Neural cell (in vitro differentiated cells): Measurements from ENCODE around the gene SRD5A2. TPM values are rescaled to one million over a fixed set of nuclear protein-coding genes. Genes with fewer than 3 reads are reported as not detected.
A peak's percentile ranks its signal among the peaks of the same experiment; 100 is the strongest.
"Not testable (repeated sequence)": the region's sequence is repeated elsewhere in the genome, so short reads cannot be mapped to it uniquely, and the experiment has no call there.

Experiments used
- H2AFZ ChIP-seq: fragments of 200-600, 300-800 bp; sonication (generic), shearing (Covaris generic); 2 replicates; pipeline ENCODE4 v1.6.0; 2014; ENCODE audit warnings: low read depth, mild to moderate bottlenecking, antibody characterized with exemption, low read length, moderate library complexity
- H3F3A ChIP-seq: fragments of 200-600 bp; shearing (Covaris generic); 2 replicates; pipeline ENCODE4 v1.6.1; 2016; ENCODE audit warnings: mild to moderate bottlenecking, moderate library complexity, mixed read lengths, antibody characterized with exemption, low read length; ENCODE audit not compliant: insufficient read depth, poor library complexity, severe bottlenecking
- H3K27ac ChIP-seq: fragments of 200-600, 300-800 bp; sonication (generic), shearing (Covaris generic); 2 replicates; pipeline ENCODE4 v1.5.1; 2014; ENCODE audit warnings: mild to moderate bottlenecking, low read length, moderate library complexity
- H3K27me3 ChIP-seq: fragments of 300-800, 200-600 bp; sonication (generic), shearing (Covaris generic); 2 replicates; pipeline ENCODE4 v1.6.0; 2014; ENCODE audit warnings: mild to moderate bottlenecking, low read depth, low read length, moderate library complexity; ENCODE audit not compliant: insufficient read depth
- H3K36me3 ChIP-seq: fragments of 300-800, 200-600 bp; sonication (generic), shearing (Covaris generic); 2 replicates; pipeline ENCODE4 v1.5.1; 2014; ENCODE audit warnings: mild to moderate bottlenecking, antibody characterized with exemption, low read length, moderate library complexity; ENCODE audit not compliant: insufficient read depth
- H3K4me2 ChIP-seq: fragments of 300-800, 200-600 bp; sonication (generic), shearing (Covaris generic); 2 replicates; pipeline ENCODE4 v1.6.0; 2014; ENCODE audit warnings: mild to moderate bottlenecking, low read length
- H3K4me3 ChIP-seq: fragments of 300-800, 200-600 bp; sonication (generic), shearing (Covaris generic); 2 replicates; pipeline ENCODE4 v1.5.1; 2014; ENCODE audit warnings: mild to moderate bottlenecking, low read length, moderate library complexity
- H3K79me2 ChIP-seq: fragments of 200-600 bp; shearing (Covaris generic); replicated peaks from 2 replicates; pipeline ENCODE4 v1.6.0; 2014; ENCODE audit warnings: mild to moderate bottlenecking, low read length, moderate library complexity; ENCODE audit not compliant: insufficient read depth
- H3K9ac ChIP-seq: fragments of 300-800, 200-600 bp; sonication (generic), shearing (Covaris generic); 2 replicates; pipeline ENCODE4 v1.6.1; 2016; ENCODE audit warnings: mild to moderate bottlenecking, low read length, mixed read lengths
- H3K9me2 ChIP-seq: fragments of 200-600 bp; shearing (Covaris generic); 2 replicates; pipeline ENCODE4 v1.6.1; 2016; ENCODE audit warnings: mild to moderate bottlenecking, low read length, mixed read lengths; ENCODE audit not compliant: insufficient read depth
- H3K9me3 ChIP-seq: fragments of 200-600, 300-800 bp; sonication (generic), shearing (Covaris generic); 2 replicates; pipeline ENCODE4 v1.6.1; 2016; ENCODE audit warnings: mild to moderate bottlenecking, mixed run types, low read length, moderate library complexity, mixed read lengths
- H4K20me1 ChIP-seq: fragments of 200-600 bp; shearing (Covaris generic); 2 replicates; pipeline ENCODE4 v1.6.1; 2016; ENCODE audit warnings: mild to moderate bottlenecking, mixed run types; ENCODE audit not compliant: insufficient read depth
- CTCF ChIP-seq: fragments of 450-650 bp; IDR thresholded peaks from 2 replicates; pipeline ENCODE4 v1.5.1; 2014; ENCODE audit warnings: antibody characterized with exemption, mild to moderate bottlenecking, moderate library complexity; ENCODE audit not compliant: poor library complexity, severe bottlenecking
- EP300 ChIP-seq: fragments of 450-650 bp; conservative IDR thresholded peaks from 2 replicates; pipeline ENCODE4 v1.6.1; 2014; ENCODE audit warnings: antibody characterized with exemption, mild to moderate bottlenecking, moderate library complexity; ENCODE audit not compliant: poor library complexity, severe bottlenecking
- EZH2 ChIP-seq: fragments of 200-600, 300-800 bp; shearing (Covaris generic), sonication (generic); IDR thresholded peaks from 2 replicates; pipeline ENCODE4 v1.6.1; 2014; ENCODE audit warnings: antibody characterized with exemption, low read length, borderline replicate concordance, mild to moderate bottlenecking; ENCODE audit not compliant: insufficient read depth, poor library complexity, severe bottlenecking
- MXI1 ChIP-seq: fragments of 450-650 bp; conservative IDR thresholded peaks from 2 replicates; pipeline ENCODE4 v1.6.1; 2014; ENCODE audit warnings: antibody characterized with exemption, mild to moderate bottlenecking; ENCODE audit not compliant: poor library complexity, severe bottlenecking
- POLR2AphosphoS5 ChIP-seq: IDR thresholded peaks from 2 replicates; pipeline ENCODE4 v1.6.1; 2012
- RAD21 ChIP-seq: fragments of 450-650 bp; conservative IDR thresholded peaks from 2 replicates; pipeline ENCODE4 v1.6.1; 2014; ENCODE audit warnings: antibody characterized with exemption, mild to moderate bottlenecking, moderate library complexity
- SMC3 ChIP-seq: fragments of 450-650 bp; conservative IDR thresholded peaks from 2 replicates; pipeline ENCODE4 v1.6.1; 2014; ENCODE audit warnings: antibody characterized with exemption, mild to moderate bottlenecking, moderate library complexity; ENCODE audit not compliant: poor library complexity
- TAF1 ChIP-seq: IDR thresholded peaks from 2 replicates; pipeline ENCODE4 v1.6.1; 2012; ENCODE audit warnings: low read depth
- polyA plus RNA-seq: library from polyadenylated mRNA; depleted of rRNA; stranded (reverse); fragments of >200 nt; gene quantifications from 2 replicates; pipeline ENCODE4 v1.2.3, GENCODE V29; 2014
- TF ChIP-seq, protein P1 (sequence below): IDR thresholded peaks from 2 replicates; pipeline ENCODE4 v1.6.1; 2012; ENCODE audit warnings: borderline replicate concordance

SRD5A2 gene
- polyA plus RNA-seq, 1 donor from 2014 or later: 0.11 TPM

- Histone ChIP-seq H3K9ac (no peak overlapping the region), H3K27me3 (no peaks in the 10 kb centered on the region), H3F3A (no peaks in the 10 kb centered on the region), H3K4me2 (no peak overlapping the region), H3K4me3 (no peak overlapping the region), H3K9me3 (no peaks in the 10 kb centered on the region), H4K20me1 (no peaks in the 10 kb centered on the region), H3K79me2 (no peaks in the 10 kb centered on the region), H3K9me2 (no peaks in the 10 kb centered on the region), H3K27ac (no peak overlapping the region), H3K36me3 (no peaks in the 10 kb centered on the region), H2AFZ (no peak overlapping the region)
- no peak for TF ChIP-seq EP300
- TF ChIP-seq EZH2: no peak
- no peak for TF ChIP-seq CTCF
- TF ChIP-seq SMC3: no peak
- TF ChIP-seq POLR2AphosphoS5: no peak
- no peak for TF ChIP-seq MXI1
- no peak for TF ChIP-seq TAF1
- TF ChIP-seq, protein P1, sequence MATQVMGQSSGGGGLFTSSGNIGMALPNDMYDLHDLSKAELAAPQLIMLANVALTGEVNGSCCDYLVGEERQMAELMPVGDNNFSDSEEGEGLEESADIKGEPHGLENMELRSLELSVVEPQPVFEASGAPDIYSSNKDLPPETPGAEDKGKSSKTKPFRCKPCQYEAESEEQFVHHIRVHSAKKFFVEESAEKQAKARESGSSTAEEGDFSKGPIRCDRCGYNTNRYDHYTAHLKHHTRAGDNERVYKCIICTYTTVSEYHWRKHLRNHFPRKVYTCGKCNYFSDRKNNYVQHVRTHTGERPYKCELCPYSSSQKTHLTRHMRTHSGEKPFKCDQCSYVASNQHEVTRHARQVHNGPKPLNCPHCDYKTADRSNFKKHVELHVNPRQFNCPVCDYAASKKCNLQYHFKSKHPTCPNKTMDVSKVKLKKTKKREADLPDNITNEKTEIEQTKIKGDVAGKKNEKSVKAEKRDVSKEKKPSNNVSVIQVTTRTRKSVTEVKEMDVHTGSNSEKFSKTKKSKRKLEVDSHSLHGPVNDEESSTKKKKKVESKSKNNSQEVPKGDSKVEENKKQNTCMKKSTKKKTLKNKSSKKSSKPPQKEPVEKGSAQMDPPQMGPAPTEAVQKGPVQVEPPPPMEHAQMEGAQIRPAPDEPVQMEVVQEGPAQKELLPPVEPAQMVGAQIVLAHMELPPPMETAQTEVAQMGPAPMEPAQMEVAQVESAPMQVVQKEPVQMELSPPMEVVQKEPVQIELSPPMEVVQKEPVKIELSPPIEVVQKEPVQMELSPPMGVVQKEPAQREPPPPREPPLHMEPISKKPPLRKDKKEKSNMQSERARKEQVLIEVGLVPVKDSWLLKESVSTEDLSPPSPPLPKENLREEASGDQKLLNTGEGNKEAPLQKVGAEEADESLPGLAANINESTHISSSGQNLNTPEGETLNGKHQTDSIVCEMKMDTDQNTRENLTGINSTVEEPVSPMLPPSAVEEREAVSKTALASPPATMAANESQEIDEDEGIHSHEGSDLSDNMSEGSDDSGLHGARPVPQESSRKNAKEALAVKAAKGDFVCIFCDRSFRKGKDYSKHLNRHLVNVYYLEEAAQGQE: no peak
- TF ChIP-seq RAD21: no peak
Observed at GRCh38 chr2:31505111-31505510, 75.6 kb downstream of the SRD5A2 start.

GRCh38 chr2:31504311-31504710 lies 76.4 kb downstream of the SRD5A2 start:
- no peaks in the 10 kb centered on the region for H3K36me3 ChIP-seq
- H3K4me2 ChIP-seq: no peak overlapping the region
- H3F3A ChIP-seq: no peaks in the 10 kb centered on the region
- TF ChIP-seq RAD21 (no peak), SMC3 (no peak), POLR2AphosphoS5 (no peak), TAF1 (no peak), EP300 (no peak), CTCF (no peak), MXI1 (no peak), EZH2 (no peak)
- TF ChIP-seq, protein P1: no peak
- no peak overlapping the region for H2AFZ ChIP-seq
- H3K79me2 ChIP-seq: no peaks in the 10 kb centered on the region
- no peaks in the 10 kb centered on the region for H4K20me1 ChIP-seq
- H3K27ac ChIP-seq: no peak overlapping the region
- no peaks in the 10 kb centered on the region for H3K27me3 ChIP-seq
- no peak overlapping the region for H3K4me3 ChIP-seq
- no peaks in the 10 kb centered on the region for H3K9me2 ChIP-seq
- H3K9ac ChIP-seq: no peak overlapping the region
- no peaks in the 10 kb centered on the region for H3K9me3 ChIP-seq

DNA sequence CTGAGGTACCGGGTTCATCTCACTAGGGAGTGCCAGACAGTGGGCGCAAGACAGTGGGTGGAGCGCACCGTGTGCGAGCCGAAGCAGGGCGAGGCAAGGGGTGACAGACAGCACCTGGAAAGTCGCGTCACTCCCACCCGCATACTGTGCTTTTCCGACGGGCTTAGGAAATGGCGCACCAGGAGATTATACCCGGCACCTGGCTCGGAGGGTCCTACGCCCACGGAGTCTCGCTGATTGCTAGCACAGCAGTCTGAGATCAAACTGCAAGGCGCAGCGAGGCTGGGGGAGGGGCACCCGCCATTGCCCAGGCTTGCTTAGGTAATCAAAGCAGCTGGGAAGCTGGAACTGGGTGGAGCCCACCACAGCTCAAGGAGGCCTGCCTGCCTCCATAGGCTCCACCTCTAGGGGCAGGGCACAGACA lies 84.3 kb downstream of the SRD5A2 start:
- not testable (repeated sequence) for H3F3A ChIP-seq, H2AFZ ChIP-seq, H3K9me2 ChIP-seq, H3K36me3 ChIP-seq, H3K4me2 ChIP-seq, H3K27ac ChIP-seq, H3K9me3 ChIP-seq, H4K20me1 ChIP-seq, H3K79me2 ChIP-seq, H3K27me3 ChIP-seq
- peak overlapping the region; percentile 42 for H3K4me3 ChIP-seq
- peak overlapping the region; percentile 3 for H3K9ac ChIP-seq
